ENCODE results near the gene SLC10A1. TPM values are rescaled to one million over a fixed set of nuclear protein-coding genes. Genes with fewer than 3 reads are reported as not detected.

Gene SLC10A1
- total and polyA plus RNA-seq, 2 of the 8 experiments (the other 6 are each of a cell fraction or from before 2014, with no cell fraction given), result not detected

GRCh38 chr14:69792887-69793421, 4.1 kb downstream of the SLC10A1 start:
- TF ChIP-seq SP2 (IDR thresholded peaks at IDR 0.05; ENCODE audit: low read length) (no peak), CBX8 (IDR thresholded peaks at IDR 0.05; ENCODE audit: borderline replicate concordance, low read depth, low read length) (no peak), E2F6 (IDR thresholded peaks at IDR 0.05) (no peak)
- Histone ChIP-seq H2AK5ac (ENCODE audit: low read depth, low read length) (no peak overlapping the region), H3K36me3 (ENCODE audit: control insufficient read depth in 2 of 4, insufficient read depth in 4 of 4, low read length in 3 of 4) (no peaks in the 10 kb centered on the region), H2BK20ac (ENCODE audit: low read length) (no peak overlapping the region), H3K9ac (replicated peaks in 1 of 4; ENCODE audit: extremely low read depth in 1 of 4, low read depth in 3 of 4, low read length in 3 of 4) (no peak overlapping the region), H3K4me2 (ENCODE audit: insufficient read depth in 1 of 2, low read depth in 2 of 2, low read length in 2 of 2) (no peak overlapping the region), H3K9me3 (ENCODE audit: insufficient read depth in 2 of 2, low read depth in 1 of 2, low read length in 1 of 2) (0 out of 4 replicates have a peak, but pooled peaks cover 0 to 4% of the 10 kb centered on the region in 2 experiments), H3K23me2 (ENCODE audit: low read depth, low read length) (no peaks in the 10 kb centered on the region), H3K79me2 (ENCODE audit: control insufficient read depth in 1 of 2, insufficient read depth in 2 of 2, low read length in 2 of 2) (no peaks in the 10 kb centered on the region), H3K56ac (replicated peaks; ENCODE audit: insufficient read length, low read depth, low read length) (no peak overlapping the region), H2BK5ac (ENCODE audit: low read depth, low read length) (no peak overlapping the region), H3K14ac (ENCODE audit: insufficient read length) (no peak overlapping the region), H2BK120ac (replicated peaks; ENCODE audit: low read depth, low read length) (no peak overlapping the region), H3K18ac (ENCODE audit: extremely low read depth, low read length) (no peak overlapping the region), H3K27ac (ENCODE audit: low read depth, low read length) (no peak overlapping the region), H3K4ac (replicated peaks; ENCODE audit: insufficient read length, low read depth, low read length) (no peak overlapping the region), H2AFZ (ENCODE audit: low read length) (no peak overlapping the region), H4K91ac (replicated peaks; ENCODE audit: insufficient read length, low read length) (no peak overlapping the region), H4K5ac (ENCODE audit: insufficient read length, low read depth, low read length) (no peak overlapping the region), H3K23ac (ENCODE audit: insufficient read length) (no peak overlapping the region), H4K8ac (ENCODE audit: extremely low read depth, insufficient read depth, low read length) (no peak overlapping the region), H3K79me1 (ENCODE audit: low read depth, low read length) (no peaks in the 10 kb centered on the region), H2BK15ac (ENCODE audit: low read length) (no peak overlapping the region), H3K4me3 (ENCODE audit: extremely low read depth in 1 of 4, insufficient read depth in 2 of 4, low read depth in 3 of 4, low read length in 4 of 4) (no peak overlapping the region), H3K4me1 (replicated peaks in 1 of 4; ENCODE audit: control insufficient read depth in 3 of 4, insufficient read depth in 4 of 4, low read length in 3 of 4) (no peaks in the 10 kb centered on the region), H2BK12ac (ENCODE audit: low read depth, low read length) (no peak overlapping the region), H4K20me1 (replicated peaks in 1 of 2; ENCODE audit: control insufficient read depth in 1 of 2, insufficient read depth in 2 of 2, low read length in 2 of 2) (no peaks in the 10 kb centered on the region), H3K27me3 (replicated peaks in 1 of 4; ENCODE audit: control insufficient read depth in 3 of 4, extremely low read depth in 1 of 4, insufficient read depth in 3 of 4, low read length in 3 of 4) (no peaks in the 10 kb centered on the region)
- DNase-seq (ENCODE audit: low read depth in 1 of 2, low spot score in 2 of 2), result no peak
- 91% methylated on average over 7 of the region's 7 CpGs; no CpG with 5 or more reads in 1 of the 2 experiments for WGBS, 2 experiments (ENCODE audit: extremely low coverage in 1 of 2, insufficient coverage in 1 of 2, insufficient read length in 1 of 2, insufficient replicate concordance in 2 of 2, low coverage in 1 of 2, low lambda C conversion rate in 2 of 2, missing lambda C conversion rate in 1 of 2)
- FAIRE-seq, result no peak
- CTCF ChIA-PET (ENCODE audit: partially characterized antibody), result interaction anchor here (1.0 to 1.9 kb wide), 2 partner anchors 10 to 235 kb away, joined by 3 to 5 read pairs; no protein-coding TSS in a partner anchor
- POLR2A ChIA-PET (ENCODE audit: partially characterized antibody), result interaction anchor here (0.6 kb wide), 1 partner anchor 62 kb away, joined by 3 read pairs; no protein-coding TSS in a partner anchor

Measured in H1 (cell line).